CD4-positive, alpha-beta T cell treated with Interleukin-6 for 4 hours (primary cell): ENCODE measurements around the gene CDKL1.
"Not testable (repeated sequence)": the region's sequence is repeated elsewhere in the genome, so short reads cannot be mapped to it uniquely, and the experiment has no call there.

ENCODE experiments used
- DNase-seq: peaks from one replicate; pipeline ENCODE4 v3.0.0-alpha.2; 2020; ENCODE audit warnings: mixed read lengths

The CDKL1 gene

DNA sequence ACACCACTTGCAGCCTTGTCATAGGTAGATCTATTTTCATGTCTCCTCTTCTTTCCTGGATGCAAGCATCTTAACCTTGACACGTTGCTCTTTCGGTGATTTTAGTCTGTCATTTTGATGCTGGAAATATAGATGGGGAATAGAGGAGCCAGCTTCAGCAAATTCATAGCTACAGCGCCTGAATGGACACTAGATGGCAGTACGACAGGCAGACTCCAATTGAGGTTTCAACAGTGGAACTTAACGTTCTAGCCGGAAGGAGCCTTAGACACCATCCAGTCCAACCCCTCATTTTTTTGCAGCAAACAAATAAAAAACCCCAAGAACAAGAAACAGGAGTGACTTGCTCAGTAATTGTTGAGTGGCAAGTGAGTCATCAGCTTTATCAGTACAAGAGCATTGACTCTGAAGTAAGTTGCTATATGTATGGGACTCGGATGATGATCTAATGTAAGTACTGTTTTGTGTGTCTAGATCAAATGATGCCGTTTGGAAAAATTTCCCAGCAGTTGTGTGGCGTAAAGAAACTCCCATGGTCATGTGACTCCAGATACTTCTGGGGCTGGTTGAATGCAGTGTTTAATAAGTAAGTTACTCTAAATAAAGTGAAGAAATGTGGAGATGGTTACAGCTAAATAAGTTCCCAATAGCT, 75.5 kb downstream of the CDKL1 start:
- peak; percentile 75 for DNase-seq

DNA sequence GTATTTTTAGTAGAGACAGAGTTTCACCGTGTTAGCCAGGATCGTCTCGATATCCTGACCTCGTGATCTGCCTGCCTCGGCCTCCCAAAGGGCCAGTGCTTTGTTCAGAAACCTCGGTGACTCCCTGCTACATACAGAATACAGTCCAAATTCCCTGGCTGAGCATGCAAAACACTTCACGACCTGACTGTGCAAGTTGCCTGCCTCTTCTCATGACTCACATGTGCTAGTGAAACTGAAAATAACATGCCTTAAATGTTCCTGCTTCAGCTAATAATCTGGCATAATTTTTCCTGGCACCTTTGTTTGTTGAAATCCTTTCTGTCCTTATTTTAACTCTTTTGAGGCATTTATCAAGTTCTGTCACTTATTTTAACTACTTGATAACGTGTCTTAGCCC, 76.4 kb downstream of the CDKL1 start:
- DNase-seq = no peak

DNA sequence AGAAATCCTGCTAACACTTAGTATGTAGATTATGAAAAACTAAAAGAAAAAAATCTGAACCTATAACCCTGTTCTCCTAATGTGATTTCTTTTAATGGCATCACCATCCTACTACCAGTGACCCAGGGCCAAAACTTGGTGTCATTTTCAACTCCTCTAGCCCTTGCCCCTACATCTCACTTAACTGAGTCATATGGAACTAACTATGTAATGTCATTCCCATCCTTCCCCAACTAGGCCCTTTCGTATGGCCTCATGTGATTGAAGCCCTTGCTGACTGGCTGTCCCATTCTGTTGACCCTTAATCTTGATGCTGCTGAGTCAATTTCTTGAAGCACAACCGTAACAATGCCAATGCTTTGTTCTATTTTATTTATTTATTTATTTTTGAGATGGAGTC, 77.0 kb downstream of the CDKL1 start:
- DNase-seq = no peak

DNA sequence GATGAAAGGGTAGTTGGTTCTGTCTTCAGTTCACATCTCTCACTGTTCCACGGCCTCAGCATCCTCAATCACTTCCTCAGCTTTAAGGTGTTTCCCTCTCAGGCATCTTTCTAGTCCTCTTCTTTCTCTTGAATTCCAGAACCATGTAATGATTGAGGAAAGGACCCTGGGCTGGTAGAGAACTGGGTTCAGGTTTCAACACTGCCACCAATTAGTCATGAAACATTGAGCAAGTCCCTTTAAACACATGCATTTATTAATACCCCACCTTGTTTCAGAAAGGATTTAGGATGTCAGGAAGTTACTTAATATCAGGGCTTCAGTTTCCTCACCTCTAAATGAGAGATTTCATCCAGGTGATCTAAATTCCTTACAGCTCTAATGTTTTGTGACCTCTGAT, 77.4 kb downstream of the CDKL1 start:
- DNase-seq = no peak

DNA sequence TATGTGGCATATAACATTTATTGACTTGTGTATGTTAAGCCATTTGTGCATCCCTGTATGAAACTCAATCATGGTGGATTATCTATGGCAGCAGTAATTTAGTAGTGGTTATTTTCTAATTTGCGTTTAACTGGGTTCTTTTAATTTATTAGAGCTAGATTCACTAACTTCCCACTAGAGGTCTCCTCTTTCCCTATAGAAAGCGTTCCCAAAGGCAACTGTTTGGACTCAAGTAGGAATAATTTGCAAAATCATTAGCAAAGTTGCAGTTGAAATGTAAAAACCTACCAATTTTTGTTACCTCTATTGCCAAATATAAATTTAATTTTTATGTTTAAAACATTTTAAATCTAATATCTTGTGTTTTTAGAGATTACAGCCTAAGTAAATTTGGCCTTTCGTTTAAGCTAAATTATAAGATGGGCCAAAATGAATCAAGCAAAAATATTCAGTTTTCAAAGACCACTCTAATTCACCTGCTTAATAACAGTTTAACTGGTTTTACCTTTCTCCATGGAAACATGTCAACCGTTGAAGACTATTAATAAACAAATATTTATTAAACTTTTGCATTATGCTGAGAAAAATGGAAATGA, 78.6 kb downstream of the CDKL1 start:
- no peak for DNase-seq

DNA sequence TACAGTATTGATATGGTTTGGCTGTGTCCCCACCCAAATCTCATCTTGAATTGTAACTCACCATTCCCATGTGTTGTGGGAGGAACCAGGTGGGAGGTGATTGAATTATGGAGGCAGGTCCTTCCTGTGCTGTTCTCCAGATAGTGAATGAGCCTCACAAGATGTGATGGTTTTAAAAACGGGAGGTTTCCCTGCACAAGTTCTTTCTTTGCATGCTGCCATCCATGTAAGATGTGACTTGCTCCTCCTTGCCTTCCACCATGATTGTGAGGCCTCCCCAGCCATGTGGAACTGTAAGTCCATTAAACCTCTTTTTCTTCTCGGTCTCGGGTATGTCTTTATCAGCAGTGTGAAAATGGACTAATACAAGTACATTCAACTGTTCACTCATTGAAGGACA, 82.6 kb downstream of the CDKL1 start:
- DNase-seq = not testable (repeated sequence)

DNA sequence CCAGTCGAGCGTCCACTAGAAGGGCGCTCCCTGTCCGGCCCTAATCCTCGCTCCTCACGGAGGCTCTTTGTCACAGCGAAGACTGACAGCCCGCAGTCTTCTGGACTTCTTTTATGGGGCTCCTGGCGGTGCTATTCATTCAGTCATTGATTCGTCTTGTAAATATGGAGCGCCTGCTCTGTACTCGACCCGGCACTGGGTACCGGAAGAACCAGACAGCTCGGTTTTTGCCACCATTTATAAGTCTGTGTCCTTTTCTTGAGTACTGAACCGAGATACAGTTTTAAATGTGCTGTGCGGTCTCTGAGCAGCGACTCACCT, 84.0 kb downstream of the CDKL1 start:
- no peak for DNase-seq

DNA sequence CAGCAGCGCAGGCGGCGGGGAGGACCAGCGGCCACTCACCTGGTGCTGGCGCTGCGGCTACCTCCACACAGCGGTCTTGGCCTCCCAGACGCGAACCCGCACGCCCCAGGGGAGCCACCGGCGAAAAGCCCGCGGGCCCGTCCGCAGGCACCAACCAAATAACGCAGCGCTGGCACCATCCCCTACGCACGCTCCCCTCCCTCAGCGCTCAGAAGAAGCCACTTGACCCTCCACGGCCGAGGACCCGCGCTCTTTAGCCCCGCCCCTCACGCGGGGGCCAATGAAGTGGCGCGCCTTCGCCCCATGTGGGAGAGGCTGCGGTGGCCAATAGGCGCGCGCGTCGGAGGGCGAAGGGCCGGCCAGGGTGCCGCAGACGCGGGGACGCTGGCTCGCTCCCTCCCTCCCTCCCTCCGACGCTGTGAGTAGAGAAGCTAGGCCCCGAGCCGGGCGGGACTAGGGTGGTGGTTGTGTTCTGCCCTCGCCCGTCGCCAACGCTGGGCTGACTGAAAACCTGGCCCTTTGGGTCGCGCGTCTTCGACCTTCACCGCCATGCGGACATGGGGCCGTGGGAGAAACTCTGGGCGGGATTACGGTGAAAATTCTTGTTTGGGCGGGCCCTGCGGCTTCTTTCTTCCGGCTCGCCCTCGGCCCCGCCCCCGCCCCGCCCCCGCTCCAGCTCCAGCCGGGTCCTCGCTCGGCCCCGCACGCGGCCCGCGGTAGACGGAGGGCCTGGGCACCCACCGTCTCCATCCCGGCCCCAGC, 84.5 kb downstream of the CDKL1 start, which contains the start of the genes DMAC2L and L2HGDH:
TSS of gene DMAC2L (plus strand) at position 353 of the 762 bp plus-strand sequence. CDS start 9,164 bp downstream, outside the sequence.
TSS of gene L2HGDH (minus strand) at position 258 of the 762 bp plus-strand sequence. CDS start at position 179, 79 bp downstream.
- peak; percentile 92 for DNase-seq

DNA sequence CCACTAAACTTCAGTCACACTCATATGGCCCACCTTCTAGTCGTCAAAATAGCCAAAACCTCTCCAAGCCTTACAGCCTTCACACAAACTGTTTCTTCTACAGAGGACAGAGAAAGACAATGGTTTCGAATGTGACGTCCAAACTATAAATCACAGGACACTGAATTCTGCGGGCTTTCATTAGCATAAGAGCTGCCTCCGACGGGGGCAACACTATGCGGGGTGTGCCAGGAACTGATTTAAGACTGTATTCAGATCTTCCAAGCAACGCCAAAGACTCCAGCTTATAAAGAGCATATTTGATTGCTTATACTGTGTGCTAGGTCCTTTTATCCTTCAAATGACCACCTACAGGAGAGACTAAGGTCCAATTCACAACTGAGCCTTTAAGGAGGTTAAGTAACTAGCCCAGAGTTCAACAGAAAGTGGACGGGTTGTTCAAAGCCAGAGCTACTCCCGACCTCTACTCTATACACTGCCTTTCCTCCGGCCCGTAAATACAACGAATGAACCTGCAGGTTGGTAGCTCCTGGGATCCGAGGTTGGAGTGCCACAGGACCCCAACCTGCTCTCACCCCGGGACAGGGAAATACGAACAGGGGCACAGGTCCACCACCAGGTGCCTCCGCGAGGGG, 85.2 kb downstream of the CDKL1 start:
- DNase-seq = no peak

DNA sequence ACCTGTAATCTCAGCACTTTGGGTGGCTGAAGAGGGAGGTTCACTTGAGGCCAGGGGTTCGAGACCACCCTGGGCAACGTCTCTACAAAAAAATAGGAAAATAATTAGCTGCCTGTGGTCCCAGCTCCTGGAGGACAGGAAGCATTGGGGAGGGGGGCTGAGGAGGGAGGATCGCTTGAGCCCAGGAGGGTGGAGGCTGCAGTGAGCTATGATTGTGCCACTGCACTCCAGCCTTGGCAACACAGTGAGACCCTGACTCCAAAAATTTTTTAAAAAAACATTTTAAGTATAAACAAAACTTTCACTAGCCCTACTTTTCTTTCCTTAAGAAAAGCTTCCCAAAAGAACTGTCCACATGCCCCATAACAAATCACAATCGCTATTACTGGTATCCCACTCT, 86.2 kb downstream of the CDKL1 start:
- DNase-seq = no peak

DNA sequence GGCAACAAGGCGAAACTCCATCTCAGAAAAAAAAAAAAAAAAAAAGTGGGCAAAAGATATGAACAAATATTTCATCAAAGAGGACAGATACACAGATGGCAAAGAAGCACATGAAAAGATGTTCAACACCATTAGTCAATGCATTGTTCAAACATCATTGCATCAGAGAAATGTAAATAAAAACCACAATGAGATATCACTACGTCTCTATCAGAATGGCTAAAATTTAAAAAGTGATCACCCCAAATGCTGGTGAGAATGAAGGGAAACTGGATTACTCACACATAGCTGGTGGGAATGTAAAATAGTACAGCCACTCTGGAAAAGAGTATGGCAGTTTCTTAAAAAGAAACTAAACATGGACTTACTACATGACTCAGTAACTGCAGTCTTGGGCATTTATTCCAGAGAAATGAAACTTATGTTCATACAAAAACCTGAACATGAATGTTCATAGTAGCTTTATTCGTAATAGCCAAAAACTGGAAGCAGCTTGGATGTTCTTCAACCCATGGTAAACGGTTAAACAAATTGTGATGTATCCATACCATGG, 88.2 kb downstream of the CDKL1 start:
- no peak for DNase-seq

DNA sequence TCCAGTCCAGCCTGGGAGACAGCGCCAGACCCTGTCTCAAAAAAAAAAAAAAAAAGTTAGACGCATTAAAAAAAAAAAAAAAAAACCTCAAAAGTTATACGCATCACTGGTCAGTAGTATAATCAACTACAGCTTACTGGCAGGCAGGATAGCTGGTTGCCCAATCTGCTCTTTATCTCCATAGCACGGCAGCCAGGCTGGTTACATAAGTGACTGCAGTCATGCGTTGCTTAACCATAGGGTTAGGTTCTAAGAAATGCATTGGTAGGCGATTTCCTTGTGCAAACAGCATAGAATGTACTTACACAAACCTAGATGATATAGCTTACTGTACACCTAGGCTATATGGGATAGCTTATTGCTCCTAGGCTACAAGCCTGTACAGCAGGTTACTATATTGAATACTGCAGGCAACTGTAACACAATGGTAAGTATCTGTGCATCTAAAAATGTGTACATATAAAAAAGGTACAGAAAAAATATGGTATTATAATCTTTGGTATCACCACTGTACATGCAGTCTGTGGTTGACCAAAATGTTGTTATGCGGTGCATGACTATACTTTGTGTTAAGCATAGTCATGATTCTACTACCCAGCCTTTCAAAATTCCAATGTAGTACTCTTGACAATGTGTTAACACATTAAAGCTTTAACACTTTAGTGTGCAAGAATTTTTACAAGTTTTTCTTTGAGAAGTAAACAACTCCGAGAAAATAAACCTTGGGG, 92.8 kb downstream of the CDKL1 start:
- no peak for DNase-seq

DNA sequence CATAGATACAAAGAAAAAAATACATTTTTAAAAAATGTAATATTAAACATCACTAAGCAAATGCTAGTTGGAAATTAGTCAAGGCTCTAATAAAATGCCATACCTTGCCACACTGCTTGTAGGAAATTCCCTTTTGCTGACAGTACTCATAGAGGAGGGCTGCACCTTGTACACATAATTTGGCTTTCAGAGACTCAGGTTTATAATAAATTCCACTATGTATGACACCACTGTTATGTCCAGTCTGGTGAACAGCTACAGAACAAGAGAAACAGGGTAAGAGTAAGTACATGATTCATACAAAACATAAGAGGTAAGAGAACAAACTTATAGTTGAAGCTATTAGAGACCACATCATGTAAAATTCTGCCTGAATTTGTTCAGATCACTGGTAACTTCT, 94.8 kb downstream of the CDKL1 start:
- DNase-seq = no peak

DNA sequence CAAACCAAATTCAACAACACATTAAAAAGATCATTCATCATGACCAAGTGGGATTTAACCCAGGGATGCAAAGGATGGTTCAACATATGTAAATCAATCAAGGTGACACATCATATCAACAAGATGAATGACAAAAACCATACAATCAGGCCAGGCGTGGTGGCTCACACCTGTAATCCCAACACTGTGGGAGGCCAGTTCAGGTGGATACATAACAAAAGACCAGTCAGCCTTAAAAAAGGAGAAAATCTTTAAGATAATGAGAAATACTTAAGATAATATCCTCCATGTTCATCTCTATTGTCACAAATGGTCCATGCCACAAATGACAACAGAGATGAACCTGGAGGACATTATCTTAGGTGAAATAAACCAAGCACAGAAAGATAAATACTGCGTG, 97.1 kb downstream of the CDKL1 start:
- DNase-seq = no peak

DNA sequence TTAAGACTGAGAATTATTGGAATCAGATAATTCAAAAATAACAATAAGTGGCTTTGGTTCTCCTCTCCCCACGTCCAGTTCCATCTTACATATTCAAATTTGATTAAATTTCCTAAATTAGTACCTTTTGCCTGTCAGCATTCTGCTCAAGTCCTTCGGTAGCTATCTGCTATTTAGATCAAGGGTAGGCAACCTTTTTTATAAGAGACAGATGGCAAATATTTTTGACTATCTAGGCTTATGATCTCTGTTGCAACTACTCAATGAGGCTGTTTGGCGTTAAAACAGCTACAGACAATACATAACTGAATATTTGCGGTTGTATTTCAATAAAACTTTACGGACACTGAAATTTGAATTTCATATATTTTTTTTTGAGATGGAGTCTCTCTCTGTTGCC, 106.4 kb downstream of the CDKL1 start:
- DNase-seq = no peak

DNA sequence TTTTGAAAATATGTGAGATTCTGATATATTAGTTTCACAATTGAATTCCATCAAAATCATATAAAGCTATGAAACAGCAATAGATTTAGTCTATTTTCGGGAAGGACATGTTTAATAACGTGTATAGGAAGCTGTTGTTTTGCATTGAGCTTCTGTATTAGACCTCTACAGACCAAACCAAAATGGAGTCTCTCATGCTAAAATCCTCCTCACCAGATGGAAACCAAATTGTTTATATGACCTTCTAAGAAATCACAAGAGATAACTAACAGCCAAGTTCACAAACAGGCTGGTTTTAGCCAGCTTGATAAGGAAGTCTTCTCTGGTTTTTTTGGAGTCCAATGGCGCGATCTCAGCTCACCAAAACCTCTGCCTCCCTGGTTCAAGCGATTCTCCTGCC, 108.5 kb downstream of the CDKL1 start:
- DNase-seq = no peak

DNA sequence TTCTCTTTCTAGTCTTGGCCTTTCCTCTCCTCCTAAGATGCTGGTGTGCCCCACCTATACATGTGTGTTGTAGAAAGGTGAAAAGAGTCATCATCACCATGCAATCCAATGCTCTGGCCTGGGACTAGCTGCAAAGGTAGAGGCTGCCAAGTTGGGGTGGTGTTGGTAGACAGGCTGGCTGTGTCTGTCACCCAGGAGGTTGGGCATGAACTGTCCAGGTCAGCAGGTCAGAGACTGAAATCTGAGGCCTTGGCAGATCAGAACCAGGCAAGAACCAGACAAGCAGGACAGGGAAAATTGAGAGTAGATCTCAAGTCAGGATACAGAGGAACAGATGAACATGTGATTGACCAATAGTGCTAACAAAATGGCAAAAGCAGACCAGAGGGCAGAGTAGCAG, 110.8 kb downstream of the CDKL1 start:
- no peak for DNase-seq
